Testis (tissue), 2 donors: ENCODE results near the gene ARID5B.

Experiments
- POLR2A ChIP-seq: fragments of 450-650 bp; IDR thresholded peaks from one replicate; pipeline ENCODE4 v1.6.1; 2017; ENCODE audit warnings: antibody characterized with exemption, mild to moderate bottlenecking, moderate library complexity
- TF ChIP-seq, protein P1 (sequence below), 3 experiments: fragments of 450-650 bp in 2 of 3; fragments of 200-600 bp in 1 of 3; sonication (generic) in 1 of 3; IDR thresholded peaks; one replicate each; pipeline ENCODE4 v1.5.1; 2016 to 2019; ENCODE audit warnings: antibody characterized with exemption in 3 of 3, mild to moderate bottlenecking in 2 of 3, moderate library complexity in 1 of 3

GRCh38 chr10:61965703-61966395 lies 64.3 kb downstream of the ARID5B start:
- TF ChIP-seq, protein P1, sequence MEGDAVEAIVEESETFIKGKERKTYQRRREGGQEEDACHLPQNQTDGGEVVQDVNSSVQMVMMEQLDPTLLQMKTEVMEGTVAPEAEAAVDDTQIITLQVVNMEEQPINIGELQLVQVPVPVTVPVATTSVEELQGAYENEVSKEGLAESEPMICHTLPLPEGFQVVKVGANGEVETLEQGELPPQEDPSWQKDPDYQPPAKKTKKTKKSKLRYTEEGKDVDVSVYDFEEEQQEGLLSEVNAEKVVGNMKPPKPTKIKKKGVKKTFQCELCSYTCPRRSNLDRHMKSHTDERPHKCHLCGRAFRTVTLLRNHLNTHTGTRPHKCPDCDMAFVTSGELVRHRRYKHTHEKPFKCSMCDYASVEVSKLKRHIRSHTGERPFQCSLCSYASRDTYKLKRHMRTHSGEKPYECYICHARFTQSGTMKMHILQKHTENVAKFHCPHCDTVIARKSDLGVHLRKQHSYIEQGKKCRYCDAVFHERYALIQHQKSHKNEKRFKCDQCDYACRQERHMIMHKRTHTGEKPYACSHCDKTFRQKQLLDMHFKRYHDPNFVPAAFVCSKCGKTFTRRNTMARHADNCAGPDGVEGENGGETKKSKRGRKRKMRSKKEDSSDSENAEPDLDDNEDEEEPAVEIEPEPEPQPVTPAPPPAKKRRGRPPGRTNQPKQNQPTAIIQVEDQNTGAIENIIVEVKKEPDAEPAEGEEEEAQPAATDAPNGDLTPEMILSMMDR (IDR thresholded peaks at IDR 0.05), result no peak
- TF ChIP-seq POLR2A, result no peak
